ENCODE data around the gene BRD9. TPM values are rescaled to one million over a fixed set of nuclear protein-coding genes. Genes with fewer than 3 reads are reported as not detected.

Gene BRD9
- total and polyA plus RNA-seq, 2 donors (not counting 3 experiments of a cell fraction or from before 2014, with no cell fraction given) = 17.6 to 67.6 TPM

- POLR2A ChIA-PET = no interaction called here
- Histone ChIP-seq H3K9me1 (replicated peaks; ENCODE audit: control insufficient read depth, extremely low read depth, insufficient read depth, low read length) (no peaks in the 10 kb centered on the region), H3K27me3 (ENCODE audit: control insufficient read depth in 2 of 2, insufficient read depth in 2 of 2, low read length in 2 of 2) (no peaks in the 10 kb centered on the region), H3K4me1 (ENCODE audit: control insufficient read depth, extremely low read depth, insufficient read depth, low read length) (peaks cover 14% of the 10 kb centered on the region), H3K79me2 (ENCODE audit: control insufficient read depth, insufficient read depth, low read length) (peaks cover 68% of the 10 kb centered on the region), H3K36me3 (ENCODE audit: control insufficient read depth in 2 of 2, extremely low read depth in 1 of 2, insufficient read depth in 2 of 2, low read length in 2 of 2) (peaks cover 3 to 50% of the 10 kb centered on the region in 2 experiments), H3K4me2 (ENCODE audit: insufficient read depth, low read length) (no peak overlapping the region), H3K27ac (ENCODE audit: insufficient read depth, low read depth, low read length) (no peak overlapping the region), H3K4me3 (replicated peaks in 1 of 3; ENCODE audit: insufficient read depth in 1 of 3, low read depth in 1 of 3, low read length in 3 of 3) (no peak overlapping the region), H3K9me3 (replicated peaks; ENCODE audit: control insufficient read depth, insufficient read depth, low read length) (no peaks in the 10 kb centered on the region), H2AFZ (ENCODE audit: low read depth, low read length) (no peak overlapping the region), H4K20me1 (replicated peaks; ENCODE audit: control insufficient read depth, extremely low read depth, insufficient read depth, low read length) (no peaks in the 10 kb centered on the region), H3K9ac (replicated peaks; ENCODE audit: extremely low read depth, insufficient read depth, low read length) (no peak overlapping the region)
- intact Hi-C loops (cut with micrococcal nuclease) = no loop called here
- DNase-seq (ENCODE audit: low read depth, low spot score) (no peak), FAIRE-seq (no peak)
- CTCF ChIA-PET = no interaction called here
- TF ChIP-seq POLR2A (IDR thresholded peaks at IDR 0.05; ENCODE audit: low read depth, low read length) = no peak
- TF ChIP-seq MYC (IDR thresholded peaks at IDR 0.05; ENCODE audit: low read depth, low read length) = no peak
- no peak for TF ChIP-seq FOS (IDR thresholded peaks at IDR 0.05; ENCODE audit: borderline replicate concordance, insufficient read depth, low read length)
- no peak for TF ChIP-seq JUN (IDR thresholded peaks at IDR 0.05; ENCODE audit: borderline replicate concordance, insufficient read depth, insufficient read length, low read depth)
- no peak for TF ChIP-seq POLR2AphosphoS5 (IDR thresholded peaks at IDR 0.05; ENCODE audit: insufficient read depth, low read depth, low read length)
- TF ChIP-seq GATA2 (IDR thresholded peaks at IDR 0.05; ENCODE audit: insufficient read depth, insufficient read length, low read depth, low read length) = no peak
- no peak for TF ChIP-seq MAX (IDR thresholded peaks at IDR 0.05; ENCODE audit: insufficient read depth, insufficient read length)
- no peak for TF ChIP-seq CTCF (IDR thresholded peaks at IDR 0.05; ENCODE audit: extremely low read depth in 1 of 2, insufficient read depth in 1 of 2, low read depth in 1 of 2, low read length in 2 of 2)
- no TSS peak for BruUV-seq (replicated peaks)
- dilution Hi-C loops (cut with MboI; ENCODE audit: extremely low pct_ligation_motif_present, low sequenced_read_pairs) = no loop called here
Observed at GRCh38 chr5:889075-889710, 3.4 kb downstream of the BRD9 start.

Data from endothelial cell of umbilical vein (primary cell).